DMS79 (cell line): Measurements from ENCODE around the gene SMAD4.
A peak's percentile ranks its signal among the peaks of the same experiment; 100 is the strongest.
"Not testable (repeated sequence)": the region's sequence is repeated elsewhere in the genome, so short reads cannot be mapped to it uniquely, and the experiment has no call there.

ENCODE experiments used
- DNase-seq: peaks from one replicate; lab custom pipeline; 2025; lab: John Stamatoyannopoulos, UW

SMAD4 gene

DNA sequence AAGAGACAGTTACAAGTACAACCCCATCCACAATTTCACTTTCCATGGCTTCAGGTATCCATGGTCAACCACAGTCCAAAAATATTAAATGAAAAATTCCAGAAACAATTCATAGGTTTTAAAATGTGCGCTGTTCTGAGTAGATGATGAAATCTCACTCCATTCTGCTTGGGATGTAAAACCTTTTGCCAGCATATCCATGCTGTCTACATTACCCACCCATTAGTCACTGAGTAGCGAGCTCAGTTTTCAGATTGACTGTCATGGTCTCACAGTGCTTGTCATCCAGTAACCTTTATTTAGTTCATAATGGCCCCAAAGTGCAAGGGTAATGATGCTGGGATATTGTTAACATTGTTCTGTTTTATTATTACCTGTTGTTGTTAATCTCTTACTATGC, 40.5 kb downstream of the SMAD4 start:
- no peak for DNase-seq

DNA sequence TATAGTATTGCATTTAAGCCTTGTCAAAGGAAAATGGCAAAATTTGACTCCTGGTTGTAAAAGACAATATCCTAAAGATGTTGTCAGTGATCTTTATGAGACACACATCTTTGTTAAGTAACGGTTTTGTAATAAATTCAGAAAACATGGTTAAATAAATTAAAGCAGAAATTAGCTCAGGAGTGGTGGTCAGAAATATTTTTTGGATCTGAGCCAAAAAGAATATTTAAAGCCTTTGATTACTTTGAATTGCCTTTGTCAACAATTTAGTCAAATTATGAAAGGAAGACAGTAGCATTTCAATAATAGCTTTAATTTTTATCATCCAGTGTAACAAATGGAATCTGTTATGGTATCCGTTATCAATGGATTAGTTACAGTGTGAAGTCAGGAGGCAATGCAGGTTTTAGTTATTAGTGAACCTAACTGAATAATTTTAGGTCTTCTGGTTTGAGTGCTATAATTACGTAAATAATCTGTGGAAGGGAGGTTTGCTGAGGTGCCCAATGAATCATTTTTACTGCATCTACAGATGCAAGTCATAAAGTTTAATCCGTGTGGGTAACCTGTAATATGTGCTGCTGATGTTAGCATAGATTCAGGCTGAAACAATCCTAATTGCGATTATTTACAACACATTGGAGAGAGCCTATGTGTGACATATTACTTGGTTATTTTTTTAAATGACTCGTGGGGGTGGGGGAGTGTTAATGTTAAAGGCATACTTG, 42.7 kb downstream of the SMAD4 start:
- no peak for DNase-seq

GRCh38 chr18:51074605-51075004, 44.6 kb downstream of the SMAD4 start:
- DNase-seq: no peak

DNA sequence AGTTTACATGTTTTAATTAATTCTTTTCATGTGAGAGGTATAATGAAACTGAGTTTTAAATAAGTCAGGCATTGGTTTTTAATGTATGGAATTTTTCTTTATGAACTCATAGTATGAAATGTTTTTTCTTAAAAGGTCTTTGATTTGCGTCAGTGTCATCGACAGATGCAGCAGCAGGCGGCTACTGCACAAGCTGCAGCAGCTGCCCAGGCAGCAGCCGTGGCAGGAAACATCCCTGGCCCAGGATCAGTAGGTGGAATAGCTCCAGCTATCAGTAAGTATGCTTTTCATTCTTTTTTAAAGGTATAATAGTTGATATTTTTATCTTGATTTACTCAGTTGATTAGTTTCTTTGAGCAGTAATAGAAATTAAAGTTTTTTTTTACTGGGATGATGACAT, 46.5 kb downstream of the SMAD4 start:
- DNase-seq: no peak

DNA sequence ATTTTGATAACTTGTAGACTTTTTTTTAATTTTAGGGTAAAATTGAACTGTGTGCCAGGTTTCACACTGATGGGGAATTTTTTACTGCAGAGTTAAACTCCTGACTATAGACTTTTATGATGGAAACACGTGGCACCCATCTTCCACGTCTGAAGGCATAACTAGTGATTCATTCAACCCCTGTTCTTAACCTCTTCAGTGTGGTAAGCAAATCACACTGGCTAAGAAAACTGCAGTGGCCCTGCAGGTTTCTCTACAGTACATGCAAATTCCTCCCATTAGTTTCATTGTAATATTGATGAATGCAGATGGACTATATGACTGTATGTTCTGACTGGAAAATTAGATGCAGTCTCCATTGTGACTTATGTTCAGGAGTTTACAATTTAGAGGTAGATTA, 47.2 kb downstream of the SMAD4 start:
- DNase-seq: no peak

DNA sequence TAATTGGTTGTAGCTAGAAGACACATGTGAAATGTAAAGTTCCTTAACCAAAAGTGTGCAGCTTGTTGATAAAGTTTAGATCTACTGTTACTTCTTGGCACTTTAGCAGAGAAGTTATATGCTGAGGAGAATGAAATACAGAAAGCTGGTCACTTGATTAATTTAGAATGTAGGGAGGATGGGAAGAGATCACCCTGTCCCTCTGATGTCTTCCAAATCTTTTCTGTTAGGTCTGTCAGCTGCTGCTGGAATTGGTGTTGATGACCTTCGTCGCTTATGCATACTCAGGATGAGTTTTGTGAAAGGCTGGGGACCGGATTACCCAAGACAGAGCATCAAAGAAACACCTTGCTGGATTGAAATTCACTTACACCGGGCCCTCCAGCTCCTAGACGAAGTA, 48.0 kb downstream of the SMAD4 start:
- no peak for DNase-seq

DNA sequence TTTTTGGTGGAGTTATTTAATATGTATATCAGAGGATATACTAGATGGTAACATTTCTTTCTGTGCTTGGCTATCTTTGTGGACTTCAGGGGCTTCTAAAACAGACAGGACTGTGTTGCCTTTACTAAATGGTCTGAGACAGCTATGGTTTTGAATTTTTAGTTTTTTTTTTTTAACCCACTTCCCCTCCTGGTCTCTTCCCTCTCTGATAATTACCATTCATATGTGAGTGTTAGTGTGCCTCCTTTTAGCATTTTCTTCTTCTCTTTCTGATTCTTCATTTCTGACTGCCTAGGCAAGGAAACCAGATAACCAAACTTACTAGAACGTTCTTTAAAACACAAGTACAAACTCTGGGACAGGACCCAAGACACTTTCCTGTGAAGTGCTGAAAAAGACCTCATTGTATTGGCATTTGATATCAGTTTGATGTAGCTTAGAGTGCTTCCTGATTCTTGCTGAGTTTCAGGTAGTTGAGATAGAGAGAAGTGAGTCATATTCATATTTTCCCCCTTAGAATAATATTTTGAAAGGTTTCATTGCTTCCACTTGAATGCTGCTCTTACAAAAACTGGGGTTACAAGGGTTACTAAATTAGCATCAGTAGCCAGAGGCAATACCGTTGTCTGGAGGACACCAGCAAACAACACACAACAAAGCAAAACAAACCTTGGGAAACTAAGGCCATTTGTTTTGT, 52.7 kb downstream of the SMAD4 start:
- DNase-seq: no peak

DNA sequence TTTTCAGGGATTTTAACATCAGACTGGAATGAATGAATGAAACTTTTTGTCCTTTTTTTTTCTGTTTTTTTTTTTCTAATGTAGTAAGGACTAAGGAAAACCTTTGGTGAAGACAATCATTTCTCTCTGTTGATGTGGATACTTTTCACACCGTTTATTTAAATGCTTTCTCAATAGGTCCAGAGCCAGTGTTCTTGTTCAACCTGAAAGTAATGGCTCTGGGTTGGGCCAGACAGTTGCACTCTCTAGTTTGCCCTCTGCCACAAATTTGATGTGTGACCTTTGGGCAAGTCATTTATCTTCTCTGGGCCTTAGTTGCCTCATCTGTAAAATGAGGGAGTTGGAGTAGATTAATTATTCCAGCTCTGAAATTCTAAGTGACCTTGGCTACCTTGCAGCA, 53.4 kb downstream of the SMAD4 start:
- DNase-seq: no peak

DNA sequence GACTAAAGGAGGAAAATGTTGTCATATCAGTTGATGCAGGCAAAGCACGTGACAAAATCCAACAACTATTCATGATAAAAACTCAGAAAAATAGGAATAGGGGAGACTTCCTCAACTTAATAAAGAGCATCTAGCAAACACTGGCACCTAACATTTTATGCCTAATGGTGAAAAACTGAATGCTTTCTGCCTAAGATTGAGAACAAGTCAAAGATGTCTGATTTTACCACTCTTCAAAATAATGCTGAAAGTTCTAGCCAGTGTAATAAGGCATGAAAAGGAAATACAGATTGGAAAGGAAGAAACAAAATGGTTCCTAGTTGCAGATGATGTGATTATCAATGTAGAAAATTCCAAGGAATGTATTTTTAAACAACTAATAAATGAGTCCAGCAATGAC, 58.4 kb downstream of the SMAD4 start:
- DNase-seq: no peak

DNA sequence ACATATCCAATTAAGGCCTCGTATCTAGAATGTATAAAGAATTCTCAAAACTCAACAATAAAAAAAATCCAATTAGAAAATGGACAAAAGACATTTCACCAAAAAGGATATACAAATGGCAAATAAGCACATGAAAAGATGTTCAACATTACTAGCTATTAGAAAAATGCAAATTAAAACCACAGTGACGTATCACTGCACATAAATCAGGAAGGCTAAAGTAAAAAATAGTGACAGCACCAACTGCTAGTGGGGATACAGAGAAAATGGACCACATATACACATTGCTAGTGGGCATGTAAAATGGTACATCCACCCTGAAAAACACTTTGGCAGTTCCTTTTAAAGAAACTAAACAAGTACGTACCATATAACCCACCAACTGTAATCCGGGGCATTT, 59.7 kb downstream of the SMAD4 start:
- no peak for DNase-seq

- no peak for DNase-seq
Measured at GRCh38 chr18:51091270-51091669, 61.3 kb downstream of the SMAD4 start.

DNA sequence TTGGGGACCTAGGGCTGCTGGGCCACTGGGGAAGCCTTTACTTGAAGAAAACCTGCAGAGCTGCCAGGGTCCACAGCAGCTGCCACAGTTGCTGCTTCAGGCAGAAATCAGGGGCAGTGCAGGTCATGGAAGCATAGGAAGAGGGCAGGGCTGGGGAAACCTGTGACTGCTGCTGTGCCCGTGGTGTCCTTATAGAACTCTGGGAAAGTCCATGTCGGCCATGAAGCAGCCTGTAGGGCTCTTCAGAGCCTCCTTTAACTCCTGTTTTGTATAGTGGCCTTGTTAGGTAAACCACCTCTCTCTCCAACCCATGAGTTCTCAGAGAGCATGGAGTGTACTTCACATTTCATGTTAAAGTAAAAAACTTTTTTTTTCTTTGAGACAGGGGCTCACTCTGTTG, 62.1 kb downstream of the SMAD4 start:
- DNase-seq: peak; percentile 1

GRCh38 chr18:51092967-51093366, 63.0 kb downstream of the SMAD4 start:
- not testable (repeated sequence) for DNase-seq

DNA sequence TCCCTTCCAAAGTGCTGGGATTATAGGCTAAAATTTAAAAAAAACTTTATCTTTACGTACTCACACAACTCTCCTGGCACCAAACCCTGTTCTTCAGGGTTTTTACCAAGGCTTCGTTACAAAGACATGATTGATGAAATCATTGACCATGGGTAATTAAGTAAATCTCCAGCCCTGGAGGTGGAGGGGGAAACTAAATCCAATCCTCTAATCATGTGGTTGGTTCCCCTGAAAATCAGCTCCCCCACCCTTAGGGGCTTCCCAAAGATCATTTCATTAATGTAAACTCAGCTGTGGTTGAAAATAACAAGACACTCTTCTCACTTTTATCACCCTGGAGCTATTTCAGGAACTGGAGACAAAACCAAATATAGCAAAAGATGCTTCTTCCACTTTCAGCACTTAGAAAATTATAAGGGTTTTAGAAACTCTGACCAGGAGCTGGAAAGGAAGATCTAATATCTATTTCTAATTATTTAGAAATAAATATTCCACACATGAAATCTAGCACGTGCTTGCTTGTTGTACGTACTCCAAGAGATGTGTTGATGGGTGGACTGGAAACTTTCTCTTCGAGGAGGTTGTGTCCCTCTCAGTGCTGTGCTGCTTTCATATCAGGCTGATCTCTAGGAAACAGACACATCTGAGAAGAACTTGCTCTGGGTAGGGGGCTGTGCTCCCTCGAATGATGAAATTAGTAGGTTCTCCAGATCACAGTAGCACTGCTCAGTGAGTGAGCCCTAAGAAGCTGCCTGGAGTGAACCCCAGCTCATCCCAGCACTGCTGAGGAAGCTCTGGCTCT, 67.2 kb downstream of the SMAD4 start:
- DNase-seq: no peak

DNA sequence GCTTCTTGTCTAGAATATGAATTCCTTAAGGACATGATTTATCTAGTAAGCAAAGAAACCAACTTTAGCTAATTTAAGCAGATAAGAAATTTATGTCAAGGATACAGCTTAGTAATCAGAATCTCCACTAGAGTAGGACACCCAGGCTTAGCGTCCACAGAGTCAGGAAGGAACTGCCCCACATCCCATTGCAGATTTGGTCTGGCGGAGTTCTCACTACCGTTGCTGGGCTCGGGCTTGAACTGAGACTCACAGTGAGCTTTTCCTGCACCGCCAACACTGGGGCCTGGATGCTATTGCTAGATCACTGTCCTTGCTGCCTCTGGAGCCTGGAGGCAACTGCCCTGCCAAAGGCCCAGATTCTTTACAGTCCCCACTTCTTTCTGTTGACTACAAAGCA, 68.1 kb downstream of the SMAD4 start:
- DNase-seq: no peak

DNA sequence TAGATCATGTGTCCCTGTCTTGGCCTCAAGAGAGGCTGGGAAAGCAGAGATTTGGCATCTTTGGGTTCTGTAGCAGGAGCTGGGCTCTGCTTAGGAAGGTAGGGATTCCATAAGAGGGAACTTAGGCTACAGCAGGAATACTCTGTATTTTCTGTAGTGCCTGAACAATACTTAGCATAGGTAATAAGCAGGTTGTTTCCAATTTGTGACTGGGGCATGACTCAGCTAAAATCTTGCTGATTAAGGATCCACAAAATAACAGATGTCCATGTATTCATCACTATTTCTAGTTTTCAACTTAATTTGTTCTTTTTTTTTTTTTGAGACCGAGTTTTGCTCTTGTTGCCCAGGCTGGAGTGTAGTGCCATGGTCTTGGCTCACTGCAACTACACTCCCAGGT, 68.5 kb downstream of the SMAD4 start:
- no peak for DNase-seq

DNA sequence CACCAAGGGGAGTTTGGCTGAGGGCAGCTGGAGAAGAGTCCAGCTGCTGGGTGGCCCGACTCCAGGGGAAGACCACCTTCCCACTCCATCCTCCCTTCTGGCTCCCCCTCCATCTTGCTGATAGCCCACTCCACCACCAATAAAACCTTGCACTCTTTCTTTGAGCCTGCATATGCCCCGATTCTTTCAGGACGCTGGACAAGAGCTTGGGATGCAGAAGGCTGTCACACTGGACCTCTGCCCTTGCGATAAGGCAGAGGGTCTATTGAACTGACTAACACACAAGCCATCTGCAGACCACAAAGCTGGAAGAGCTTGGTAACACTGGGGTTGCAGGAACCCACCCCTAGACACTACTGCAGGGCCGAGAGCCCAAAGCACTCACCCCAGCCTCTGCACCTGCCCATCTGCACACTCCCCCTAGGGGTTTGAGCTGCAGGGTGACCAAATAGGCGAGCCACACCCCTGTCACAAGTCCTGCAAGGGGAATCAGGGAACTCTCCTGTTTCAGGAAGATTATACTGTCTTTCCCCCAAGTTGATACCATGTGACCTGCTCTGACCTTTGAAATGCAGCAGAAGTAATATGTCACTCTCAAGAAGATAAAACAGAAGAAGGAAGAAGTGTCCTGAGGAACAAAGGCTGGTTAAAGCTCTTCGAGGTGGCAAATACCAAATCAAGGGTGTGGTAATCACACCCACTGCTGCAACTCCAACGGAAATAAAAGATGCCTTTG, 70.5 kb downstream of the SMAD4 start:
- no peak for DNase-seq

GRCh38 chr18:51107082-51107481, 77.1 kb downstream of the SMAD4 start:
- no peak for DNase-seq

- DNase-seq: no peak
Measured at GRCh38 chr18:51107598-51108305, 77.7 kb downstream of the SMAD4 start.

DNA sequence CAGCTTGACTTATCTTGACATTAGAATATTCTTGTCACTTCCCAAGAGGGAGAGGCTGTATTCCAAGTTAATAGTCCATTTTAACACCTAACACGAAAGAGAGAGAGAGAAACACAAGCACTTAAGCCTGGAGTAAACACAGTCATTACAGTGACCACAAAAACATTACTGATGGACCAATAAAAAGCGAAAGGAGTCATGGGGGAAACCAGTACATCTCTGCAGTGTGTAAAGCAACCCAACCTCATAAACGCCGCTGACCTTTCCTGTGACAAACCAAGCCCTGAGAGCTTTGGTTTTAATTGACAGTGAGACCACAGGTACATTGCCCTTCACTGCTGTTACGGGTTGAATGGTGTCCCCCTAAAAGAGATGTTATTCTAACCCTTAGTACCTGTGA, 78.3 kb downstream of the SMAD4 start:
- DNase-seq: no peak

- DNase-seq: no peak
Measured at GRCh38 chr18:51110073-51110797, 80.2 kb downstream of the SMAD4 start.
